Kidney (tissue), 14 donors: ENCODE results near the gene TMEM30B. TPM values are rescaled to one million over a fixed set of nuclear protein-coding genes. Genes with fewer than 3 reads are reported as not detected.
"Not testable (repeated sequence)": the region's sequence is repeated elsewhere in the genome, so short reads cannot be mapped to it uniquely, and the experiment has no call there.

Experiments
- DNase-seq, 5 donors: peaks; one replicate each; pipeline ENCODE4 v3.0.0-alpha.2; 2013 to 2020
- FAIRE-seq: peaks from 2 replicates; lab custom pipeline; 2012; peaks lifted over from hg19 to GRCh38; lab: Jason Lieb, UNC
- H3K27ac ChIP-seq, 2 donors: one replicate each; pipeline ENCODE4 v1.7.0; 2013; ENCODE audit warnings: low read depth in 2 of 2, low read length in 2 of 2, inconsistent platforms in 1 of 2
- H3K27me3 ChIP-seq: one replicate; pipeline ENCODE4 v1.7.1; 2013; ENCODE audit warnings: low read length, inconsistent platforms; ENCODE audit not compliant: control insufficient read depth, insufficient read depth
- H3K36me3 ChIP-seq, 3 donors: one replicate each; pipeline versions ENCODE4 v1.7.0 to v1.7.1; 2013; ENCODE audit warnings: low read length in 3 of 3, control low read depth in 1 of 3, inconsistent platforms in 1 of 3; ENCODE audit not compliant: insufficient read depth in 3 of 3, control insufficient read depth in 2 of 3
- H3K4me1 ChIP-seq, 3 donors: one replicate each; pipeline versions ENCODE4 v1.7.0 to v1.7.1; 2013; ENCODE audit warnings: low read length in 3 of 3, inconsistent platforms in 1 of 3, low read depth in 1 of 3; ENCODE audit not compliant: control insufficient read depth in 2 of 3, insufficient read depth in 2 of 3
- H3K4me3 ChIP-seq, 3 donors: one replicate each; pipeline versions ENCODE4 v1.7.0 to v1.8.1; 2013; ENCODE audit warnings: low read length in 3 of 3, control low read depth in 1 of 3, inconsistent platforms in 1 of 3
- H3K9ac ChIP-seq, 3 donors: one replicate each; pipeline versions ENCODE4 v1.7.0 to v1.7.1; 2013; ENCODE audit warnings: low read length in 3 of 3, control low read depth in 1 of 3, inconsistent platforms in 1 of 3
- H3K9me3 ChIP-seq, 3 donors: one replicate each; pipeline versions ENCODE4 v1.7.0 to v1.7.1; 2013; ENCODE audit warnings: low read length in 3 of 3, control low read depth in 1 of 3, inconsistent platforms in 1 of 3; ENCODE audit not compliant: control insufficient read depth in 2 of 3, insufficient read depth in 1 of 3
- intact Hi-C: fragments of 100-400 bp; cut with DNase I; formaldehyde crosslinking; loops from one replicate; pipeline ENCODE4 v1.11.1; 2022
- polyA plus RNA-seq: library from polyadenylated mRNA; stranded (reverse); fragments of 350-450 nt; fragmentation: Illumina TruSeq; extraction: RNeasy Lipid Tissue Mini Kit (QIAGEN cat#74804); gene quantifications from one replicate; pipeline ENCODE4 v1.2.3, GENCODE V29; 2014; ENCODE audit warnings: low read depth, low replicate concordance; ENCODE audit not compliant: insufficient read depth
- total RNA-seq: library from RNA; stranded (reverse); fragmentation: NEBNext Ultra II Directional; extraction: Animal tissue kit (Norgen Biotek cat#: 25700); gene quantifications from one replicate; pipeline ENCODE4 v1.2.1, GENCODE V29; 2021
- TF ChIP-seq, protein P1 (sequence below): IDR thresholded peaks from 3 replicates; pipeline ENCODE4 v1.5.1; 2012; ENCODE audit warnings: mild to moderate bottlenecking, moderate library complexity, borderline replicate concordance; ENCODE audit not compliant: insufficient read depth; ENCODE audit errors: extremely low read depth
- donor health status: control.
- donor health status: control.
- donor health status: control.
- donor health status: control.
- donor health status: control.
- donor health status: DM: yes; HTN: yes; CAD: no.
- donor health status: Normal renal cell carcinoma (clear cell type).

Gene TMEM30B
- total and polyA plus RNA-seq, 2 donors from 2014 or later: 9.4 to 20.4 TPM

GRCh38 chr14:61240206-61240605, 40.9 kb downstream of the TMEM30B start:
- no peak for FAIRE-seq
- Histone ChIP-seq H3K27ac (no peak overlapping the region), H3K9me3 (peaks cover 0 to 11% (median 0%) of the 10 kb centered on the region in 3 donors), H3K4me3 (no peak overlapping the region), H3K4me1 (no peaks in the 10 kb centered on the region), H3K9ac (no peak overlapping the region), H3K36me3 (no peaks in the 10 kb centered on the region), H3K27me3 (no peaks in the 10 kb centered on the region)
- DNase-seq: no peak
- intact Hi-C loops: no loop called here
- TF ChIP-seq, protein P1, sequence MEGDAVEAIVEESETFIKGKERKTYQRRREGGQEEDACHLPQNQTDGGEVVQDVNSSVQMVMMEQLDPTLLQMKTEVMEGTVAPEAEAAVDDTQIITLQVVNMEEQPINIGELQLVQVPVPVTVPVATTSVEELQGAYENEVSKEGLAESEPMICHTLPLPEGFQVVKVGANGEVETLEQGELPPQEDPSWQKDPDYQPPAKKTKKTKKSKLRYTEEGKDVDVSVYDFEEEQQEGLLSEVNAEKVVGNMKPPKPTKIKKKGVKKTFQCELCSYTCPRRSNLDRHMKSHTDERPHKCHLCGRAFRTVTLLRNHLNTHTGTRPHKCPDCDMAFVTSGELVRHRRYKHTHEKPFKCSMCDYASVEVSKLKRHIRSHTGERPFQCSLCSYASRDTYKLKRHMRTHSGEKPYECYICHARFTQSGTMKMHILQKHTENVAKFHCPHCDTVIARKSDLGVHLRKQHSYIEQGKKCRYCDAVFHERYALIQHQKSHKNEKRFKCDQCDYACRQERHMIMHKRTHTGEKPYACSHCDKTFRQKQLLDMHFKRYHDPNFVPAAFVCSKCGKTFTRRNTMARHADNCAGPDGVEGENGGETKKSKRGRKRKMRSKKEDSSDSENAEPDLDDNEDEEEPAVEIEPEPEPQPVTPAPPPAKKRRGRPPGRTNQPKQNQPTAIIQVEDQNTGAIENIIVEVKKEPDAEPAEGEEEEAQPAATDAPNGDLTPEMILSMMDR: no peak

- FAIRE-seq, H3K4me1 ChIP-seq, DNase-seq, H3K27ac ChIP-seq, intact Hi-C loops, H3K27me3 ChIP-seq, H3K36me3 ChIP-seq, H3K9ac ChIP-seq, H3K4me3 ChIP-seq: not testable (repeated sequence)
- H3K9me3 ChIP-seq: peaks cover 0 to 11% (median 0%) of the 10 kb centered on the region in 3 donors
Measured at GRCh38 chr14:61239285-61239684, 41.9 kb downstream of the TMEM30B start.

DNA sequence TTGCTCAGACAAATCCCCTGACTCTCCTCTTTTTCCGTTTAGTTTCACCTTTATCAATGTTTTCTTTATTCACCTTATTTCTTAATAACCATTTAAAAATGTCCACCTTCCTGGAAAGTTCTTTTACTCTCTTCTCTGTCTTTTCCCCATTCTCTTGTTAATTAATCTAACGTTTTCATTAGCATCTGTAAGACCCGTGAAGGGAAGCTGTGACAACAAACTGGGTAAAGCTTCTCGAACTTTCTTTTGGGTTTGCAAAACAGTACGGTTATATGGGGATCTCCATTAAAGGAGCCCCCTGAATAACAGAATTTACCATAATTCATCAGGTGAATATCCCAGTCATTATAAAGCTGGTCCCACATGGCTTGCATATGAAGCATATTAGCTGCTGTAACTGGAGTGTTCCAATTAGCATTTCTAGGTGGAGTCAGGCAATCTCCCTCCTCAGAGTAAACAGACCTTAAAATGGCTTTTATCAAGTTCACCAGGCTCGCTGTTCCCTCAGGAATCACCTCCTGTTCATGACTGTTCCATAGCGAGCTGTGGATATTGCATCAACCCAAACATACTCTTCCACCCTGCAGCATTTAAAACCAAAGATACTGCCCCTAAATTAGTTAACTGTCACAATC, 42.4 kb downstream of the TMEM30B start:
- Histone ChIP-seq H3K27me3 (no peaks in the 10 kb centered on the region), H3K4me1 (no peaks in the 10 kb centered on the region), H3K4me3 (no peak overlapping the region), H3K9me3 (peaks cover 0 to 11% (median 0%) of the 10 kb centered on the region in 3 donors), H3K9ac (no peak overlapping the region), H3K36me3 (no peaks in the 10 kb centered on the region), H3K27ac (no peak overlapping the region)
- TF ChIP-seq, protein P1: no peak
- FAIRE-seq (no peak), DNase-seq (no peak)
- intact Hi-C loops: no loop called here

DNA sequence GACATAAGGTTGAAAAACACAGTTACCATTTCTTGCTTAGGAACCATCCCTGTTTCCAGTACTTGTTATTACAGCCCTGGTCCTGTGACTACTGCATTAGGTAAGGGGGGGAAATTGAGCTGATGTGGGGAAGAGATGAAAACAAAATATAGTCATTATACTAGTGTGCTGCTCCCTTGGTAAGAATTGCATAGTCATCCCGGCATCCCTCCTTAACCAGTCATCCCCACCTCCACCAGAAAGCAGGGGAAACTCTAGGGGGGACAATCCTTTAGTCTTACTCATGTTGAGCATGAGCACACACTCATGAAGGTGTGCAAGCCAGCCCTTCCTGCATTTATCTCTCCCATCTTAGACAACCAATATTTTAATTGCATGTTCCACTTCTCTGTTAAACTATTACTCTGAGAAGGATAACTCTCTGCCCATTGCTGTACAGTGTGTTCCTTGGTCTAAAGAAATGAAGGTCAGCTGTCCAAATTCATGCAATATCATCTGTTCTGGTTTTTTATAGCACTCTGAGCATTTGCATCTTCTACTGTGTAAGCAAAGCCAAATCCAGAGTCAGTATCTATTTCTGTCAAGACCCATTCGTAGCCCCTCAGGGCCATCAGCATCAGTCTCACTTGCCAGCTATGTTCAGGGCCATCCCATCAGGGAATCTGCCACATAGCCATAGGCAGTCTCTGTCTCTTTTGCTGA, 46.8 kb downstream of the TMEM30B start:
- FAIRE-seq: no peak
- DNase-seq: no peak
- no peaks in the 10 kb centered on the region for H3K36me3 ChIP-seq
- TF ChIP-seq, protein P1: no peak
- intact Hi-C loops: no loop called here
- H3K4me1 ChIP-seq: no peaks in the 10 kb centered on the region
- no peaks in the 10 kb centered on the region for H3K27me3 ChIP-seq
- H3K9me3 ChIP-seq: no peaks in the 10 kb centered on the region
- no peak overlapping the region for H3K27ac ChIP-seq
- H3K9ac ChIP-seq: no peak overlapping the region
- H3K4me3 ChIP-seq: no peak overlapping the region
